Gastrocnemius medialis (tissue), 4 donors: ENCODE data around the gene RPL27A. TPM values are rescaled to one million over a fixed set of nuclear protein-coding genes. Genes with fewer than 3 reads are reported as not detected.
A peak's percentile ranks its signal among the peaks of the same experiment; 100 is the strongest.

Experiments used
- ATAC-seq, 2 donors: fragments of 150-250 bp; one replicate each; pipeline ENCODE4 v1.9.1; 2016
- DNase-seq, 2 donors: peaks; one replicate each; pipeline ENCODE4 v3.0.0-alpha.2; 2019
- H3K27ac ChIP-seq, 4 donors: fragments of 200-600 bp; sonication (generic); 1 replicate in 1 of 4; 2 replicates in 3 of 4; pipeline ENCODE4 v1.5.1; 2016 to 2018; ENCODE audit warnings: mild to moderate bottlenecking in 2 of 4, moderate library complexity in 1 of 4
- H3K27me3 ChIP-seq, 3 donors: fragments of 200-600 bp; sonication (generic) in 2 of 3; 1 replicate in 1 of 3; 2 replicates in 2 of 3; pipeline versions ENCODE4 v1.5.1 to v1.6.0; 2016 to 2019; ENCODE audit warnings: mild to moderate bottlenecking in 1 of 3, moderate library complexity in 1 of 3
- H3K36me3 ChIP-seq, 2 donors: fragments of 200-600 bp; sonication (generic) in 1 of 2; one replicate each; pipeline ENCODE4 v1.5.1; 2017 to 2018
- H3K4me1 ChIP-seq, 2 donors: fragments of 200-600 bp; sonication (generic) in 1 of 2; one replicate each; pipeline ENCODE4 v1.5.1; 2016 to 2017; ENCODE audit warnings: mild to moderate bottlenecking in 2 of 2
- H3K4me3 ChIP-seq, 4 donors: fragments of 200-600 bp; sonication (generic) in 3 of 4; 1 replicate in 1 of 4; 2 replicates in 3 of 4; pipeline ENCODE4 v1.5.1; 2016 to 2019; ENCODE audit warnings: mild to moderate bottlenecking in 2 of 4
- H3K9me3 ChIP-seq, 3 donors: fragments of 200-600 bp; sonication (generic) in 2 of 3; 1 replicate in 1 of 3; 2 replicates in 2 of 3; pipeline ENCODE4 v1.5.1; 2016 to 2019
- POLR2A ChIP-seq, 2 donors: fragments of 450-650 bp; IDR thresholded peaks; one replicate each; pipeline ENCODE4 v1.6.1; 2017; ENCODE audit warnings: antibody characterized with exemption in 2 of 2, mild to moderate bottlenecking in 2 of 2, moderate library complexity in 2 of 2
- in situ Hi-C, 4 donors: fragments of 200-750 bp; cut with MboI; loops; one replicate each; pipeline versions ENCODE4 v1.15.0 to v1.8.0; 2017; ENCODE audit warnings: low sequenced_read_pairs in 4 of 4
- intact Hi-C: fragments of 100-400 bp; cut with DNase I; formaldehyde crosslinking; loops from one replicate; pipeline ENCODE4 v1.15.1; 2023; ENCODE audit warnings: low total_unique reads
- total RNA-seq, 4 donors: library from RNA; depleted of rRNA; stranded (reverse); fragments of >200 nt; gene quantifications; one replicate each; pipeline versions ENCODE4 v1.1.0 to v1.2.3, GENCODE V29; 2016
- TF ChIP-seq, protein P1 (sequence below), 5 experiments: fragments of 450-650 bp in 3 of 5; fragments of 200-600 bp in 2 of 5; sonication (generic) in 2 of 5; IDR thresholded peaks in 4 of 5; conservative IDR thresholded peaks in 1 of 5; 1 replicate in 4 of 5; 2 replicates in 1 of 5; pipeline ENCODE4 v1.5.1; 2016 to 2019; ENCODE audit warnings: antibody characterized with exemption in 5 of 5, mild to moderate bottlenecking in 3 of 5, moderate library complexity in 3 of 5

The RPL27A gene
- total RNA-seq, 4 donors from 2014 or later: 598 to 693 (median 633) TPM

DNA sequence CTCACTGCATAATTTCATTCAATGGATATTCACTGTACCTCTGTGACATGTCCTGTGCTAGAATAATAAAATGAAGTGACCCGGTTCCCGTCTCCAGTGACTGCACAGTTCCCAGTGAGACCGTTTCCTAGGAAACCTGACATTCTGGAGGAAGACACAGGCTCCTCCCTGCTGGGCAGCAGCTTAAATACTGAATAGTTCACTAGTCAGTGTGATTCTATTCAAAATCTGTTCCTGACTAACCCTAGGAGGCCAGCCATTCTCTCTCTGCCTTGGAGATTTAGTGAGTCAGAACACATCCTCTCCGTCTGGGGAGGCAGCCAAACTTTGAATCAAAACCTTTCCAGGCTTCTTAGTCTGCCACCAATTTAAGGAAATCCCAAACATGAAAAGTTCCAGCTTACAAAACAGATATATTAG lies 11.4 kb upstream of the RPL27A start:
- no peak overlapping the region for H3K4me3 ChIP-seq
- in situ Hi-C loops: loop anchor here in 1 of 4 donors (10.0 kb wide), 1 partner anchor 284 kb away; no protein-coding TSS in a partner anchor
- H3K27ac ChIP-seq: peak overlapping the region; percentile 54 to 67 (median 62)
- peak; percentile 82 to 83 for ATAC-seq
- no peaks in the 10 kb centered on the region for H3K27me3 ChIP-seq
- peaks cover 0 to 4% of the 10 kb centered on the region in 2 donors for H3K36me3 ChIP-seq
- H3K9me3 ChIP-seq: no peaks in the 10 kb centered on the region
- intact Hi-C loops: no loop called here
- peak in 1 of 2 donors; percentile 27 for DNase-seq
- TF ChIP-seq, protein P1, sequence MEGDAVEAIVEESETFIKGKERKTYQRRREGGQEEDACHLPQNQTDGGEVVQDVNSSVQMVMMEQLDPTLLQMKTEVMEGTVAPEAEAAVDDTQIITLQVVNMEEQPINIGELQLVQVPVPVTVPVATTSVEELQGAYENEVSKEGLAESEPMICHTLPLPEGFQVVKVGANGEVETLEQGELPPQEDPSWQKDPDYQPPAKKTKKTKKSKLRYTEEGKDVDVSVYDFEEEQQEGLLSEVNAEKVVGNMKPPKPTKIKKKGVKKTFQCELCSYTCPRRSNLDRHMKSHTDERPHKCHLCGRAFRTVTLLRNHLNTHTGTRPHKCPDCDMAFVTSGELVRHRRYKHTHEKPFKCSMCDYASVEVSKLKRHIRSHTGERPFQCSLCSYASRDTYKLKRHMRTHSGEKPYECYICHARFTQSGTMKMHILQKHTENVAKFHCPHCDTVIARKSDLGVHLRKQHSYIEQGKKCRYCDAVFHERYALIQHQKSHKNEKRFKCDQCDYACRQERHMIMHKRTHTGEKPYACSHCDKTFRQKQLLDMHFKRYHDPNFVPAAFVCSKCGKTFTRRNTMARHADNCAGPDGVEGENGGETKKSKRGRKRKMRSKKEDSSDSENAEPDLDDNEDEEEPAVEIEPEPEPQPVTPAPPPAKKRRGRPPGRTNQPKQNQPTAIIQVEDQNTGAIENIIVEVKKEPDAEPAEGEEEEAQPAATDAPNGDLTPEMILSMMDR (IDR thresholded peaks at IDR 0.05 in 4 of 5, conservative IDR thresholded peaks at IDR 0.05 in 1 of 5): no peak
- no peak for TF ChIP-seq POLR2A (IDR thresholded peaks at IDR 0.05)
- peaks cover 6 to 16% of the 10 kb centered on the region in 2 donors for H3K4me1 ChIP-seq

DNA sequence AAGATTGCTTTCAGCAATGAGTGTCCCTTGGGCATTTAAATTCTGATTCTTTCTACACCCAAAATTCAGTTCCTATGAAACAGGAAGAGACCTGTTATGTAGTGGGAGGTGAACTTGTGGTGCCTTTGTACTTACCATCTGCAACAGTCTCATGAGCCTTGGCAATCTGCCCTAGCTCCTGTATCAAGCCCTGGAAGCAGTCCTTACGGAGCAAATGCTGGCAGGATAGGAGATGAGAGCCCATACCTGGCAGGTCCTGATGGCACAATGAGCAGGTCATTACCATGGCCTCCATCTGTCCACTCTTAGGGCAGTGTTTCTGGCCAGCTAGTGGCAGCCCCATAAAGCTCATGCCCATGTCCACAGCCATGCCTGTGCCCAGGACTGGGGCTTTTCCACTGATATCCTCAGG lies 10.9 kb upstream of the RPL27A start:
- H3K4me3 ChIP-seq: no peak overlapping the region
- H3K36me3 ChIP-seq: peaks cover 0 to 4% of the 10 kb centered on the region in 2 donors
- TF ChIP-seq, protein P1 (IDR thresholded peaks at IDR 0.05 in 4 of 5, conservative IDR thresholded peaks at IDR 0.05 in 1 of 5): no peak
- TF ChIP-seq POLR2A (IDR thresholded peaks at IDR 0.05): no peak
- in situ Hi-C loops: loop anchor here in 1 of 4 donors (10.0 kb wide), 1 partner anchor 283 kb away; no protein-coding TSS in a partner anchor
- DNase-seq: no peak
- intact Hi-C loops: no loop called here
- H3K9me3 ChIP-seq: no peaks in the 10 kb centered on the region
- no peaks in the 10 kb centered on the region for H3K27me3 ChIP-seq
- H3K4me1 ChIP-seq: peaks cover 6 to 16% of the 10 kb centered on the region in 2 donors
- peak; percentile 35 to 39 for ATAC-seq
- H3K27ac ChIP-seq: peak overlapping the region; percentile 54 to 67 (median 62)

DNA sequence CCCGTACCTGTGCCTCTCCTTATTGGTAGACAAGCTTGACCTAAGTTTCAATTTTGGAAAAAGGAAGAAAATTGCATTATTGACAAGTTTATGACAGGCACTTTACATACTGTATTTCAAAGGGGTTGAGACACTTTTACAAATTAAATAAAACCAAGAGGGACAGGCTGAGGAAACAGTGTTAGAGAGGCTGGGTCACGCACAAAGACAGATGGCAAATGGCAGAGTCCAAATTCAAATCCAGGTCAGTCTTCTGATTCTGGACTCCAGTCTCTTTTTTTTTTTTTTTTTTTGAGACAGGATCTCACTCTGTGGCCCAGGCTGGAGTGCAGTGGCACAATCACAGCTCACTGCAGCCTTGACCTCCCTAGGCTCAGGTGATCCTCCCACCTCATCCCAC lies 10.2 kb upstream of the RPL27A start:
- H3K4me3 ChIP-seq: no peak overlapping the region
- H3K9me3 ChIP-seq: no peaks in the 10 kb centered on the region
- intact Hi-C loops (no loop called here), in situ Hi-C loops (loop anchor here in 1 of 4 donors (10.0 kb wide), 1 partner anchor 282 kb away; no protein-coding TSS in a partner anchor)
- peaks cover 6 to 16% of the 10 kb centered on the region in 2 donors for H3K4me1 ChIP-seq
- DNase-seq (no peak), ATAC-seq (no peak)
- TF ChIP-seq, protein P1 (IDR thresholded peaks at IDR 0.05 in 4 of 5, conservative IDR thresholded peaks at IDR 0.05 in 1 of 5): no peak
- no peak for TF ChIP-seq POLR2A (IDR thresholded peaks at IDR 0.05)
- peak overlapping the region; percentile 54 to 67 (median 62) for H3K27ac ChIP-seq
- H3K27me3 ChIP-seq: no peaks in the 10 kb centered on the region
- peaks cover 0 to 4% of the 10 kb centered on the region in 2 donors for H3K36me3 ChIP-seq

DNA sequence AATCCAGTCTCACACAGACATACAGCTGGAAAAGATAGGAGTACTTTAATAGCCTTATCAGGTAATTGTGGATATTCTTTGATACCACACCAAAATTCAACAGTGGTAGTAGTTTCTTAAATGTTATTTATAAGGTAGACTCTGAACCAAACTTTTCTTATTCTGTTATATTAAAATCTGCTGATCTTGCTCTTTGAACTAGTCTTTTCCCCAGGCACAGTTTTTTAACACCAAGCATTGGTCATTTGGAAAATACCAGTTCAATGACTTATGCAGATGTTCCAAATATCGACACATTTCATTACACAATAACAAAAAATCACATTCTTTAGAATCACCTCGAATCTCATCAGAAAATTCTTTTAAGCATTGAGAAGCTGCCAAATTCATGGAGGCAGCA lies 7.7 kb upstream of the RPL27A start:
- no peak overlapping the region for H3K4me3 ChIP-seq
- in situ Hi-C loops: loop anchor here in 3 of 4 donors (10.0 to 25.0 kb wide), 5 partner anchors 137 to 462 kb away; partner anchors contain the start of genes AKIP1 (in 1 of the 3) and TMEM9B (in 1 of the 3)
- TF ChIP-seq POLR2A (IDR thresholded peaks at IDR 0.05): no peak
- TF ChIP-seq, protein P1 (IDR thresholded peaks at IDR 0.05 in 4 of 5, conservative IDR thresholded peaks at IDR 0.05 in 1 of 5): no peak
- no peaks in the 10 kb centered on the region for H3K9me3 ChIP-seq
- H3K36me3 ChIP-seq: no peaks in the 10 kb centered on the region
- peaks cover 6 to 16% of the 10 kb centered on the region in 2 donors for H3K4me1 ChIP-seq
- DNase-seq: no peak
- intact Hi-C loops: no loop called here
- no peak overlapping the region for H3K27ac ChIP-seq
- no peak for ATAC-seq
- no peaks in the 10 kb centered on the region for H3K27me3 ChIP-seq
